HEK293T (cell line): Measurements from ENCODE around the gene ZNRF1.

Source experiments
- CTCF ChIA-PET: fragments of 350-600 bp; formaldehyde crosslinking; extraction: SDS; loops from one replicate; lab custom pipeline; 2021; ENCODE audit warnings: antibody characterized with exemption, inconsistent platforms; lab: Yijun Ruan, JAX
- POLR2A ChIA-PET: fragments of 350-600 bp; formaldehyde crosslinking; extraction: SDS; loops from one replicate; lab custom pipeline; 2020; ENCODE audit warnings: antibody characterized with exemption, inconsistent platforms; lab: Yijun Ruan, JAX
- DNase-seq: peaks from one replicate; pipeline ENCODE4 v3.0.0; 2012; ENCODE audit warnings: mixed read lengths; ENCODE audit errors: extremely low spot score
- ARNT ChIP-seq: fragments of 450-650 bp; IDR thresholded peaks from 2 replicates; pipeline ENCODE4 v1.6.1; 2017; ENCODE audit warnings: mild to moderate bottlenecking
- BHLHE40 ChIP-seq: fragments of 450-650 bp; IDR thresholded peaks from 2 replicates; pipeline ENCODE4 v1.6.1; 2016; ENCODE audit warnings: mild to moderate bottlenecking, moderate library complexity, borderline replicate concordance
- CTBP1 ChIP-seq: fragments of 450-650 bp; IDR thresholded peaks from 2 replicates; pipeline ENCODE4 v1.6.1; 2016; ENCODE audit warnings: borderline replicate concordance
- ELF4 ChIP-seq: fragments of 450-650 bp; IDR thresholded peaks from 2 replicates; pipeline ENCODE4 v1.6.1; 2017; ENCODE audit warnings: antibody characterized with exemption
- FOXA1 ChIP-seq: fragments of 450-650 bp; IDR thresholded peaks from 2 replicates; pipeline ENCODE4 v1.6.1; 2016; ENCODE audit warnings: mild to moderate bottlenecking
- FOXK2 ChIP-seq: fragments of 450-650 bp; IDR thresholded peaks from 2 replicates; pipeline ENCODE4 v1.6.1; 2016; ENCODE audit warnings: mild to moderate bottlenecking
- FOXM1 ChIP-seq: fragments of 450-650 bp; IDR thresholded peaks from 2 replicates; pipeline ENCODE4 v1.6.1; 2017; ENCODE audit warnings: mild to moderate bottlenecking, borderline replicate concordance
- HDGF ChIP-seq: fragments of 450-650 bp; IDR thresholded peaks from 2 replicates; pipeline ENCODE4 v1.6.1; 2017; ENCODE audit warnings: antibody characterized with exemption, borderline replicate concordance
- L3MBTL2 ChIP-seq: fragments of 450-650 bp; conservative IDR thresholded peaks from 2 replicates; pipeline ENCODE4 v1.6.1; 2016; ENCODE audit warnings: mild to moderate bottlenecking
- LEF1 ChIP-seq: fragments of 450-650 bp; IDR thresholded peaks from 2 replicates; pipeline ENCODE4 v1.6.1; 2017; ENCODE audit warnings: mild to moderate bottlenecking, borderline replicate concordance
- NFRKB ChIP-seq: fragments of 450-650 bp; IDR thresholded peaks from 2 replicates; pipeline ENCODE4 v1.6.1; 2016; ENCODE audit warnings: mild to moderate bottlenecking, moderate library complexity
- PKNOX1 ChIP-seq: fragments of 450-650 bp; IDR thresholded peaks from 2 replicates; pipeline ENCODE4 v1.6.1; 2016
- SP1 ChIP-seq: fragments of 450-650 bp; IDR thresholded peaks from 2 replicates; pipeline ENCODE4 v1.6.1; 2017
- SUZ12 ChIP-seq: fragments of 450-650 bp; IDR thresholded peaks from 2 replicates; pipeline ENCODE4 v1.6.1; 2016; ENCODE audit warnings: mild to moderate bottlenecking
- TARDBP ChIP-seq: fragments of 450-650 bp; IDR thresholded peaks from 2 replicates; pipeline ENCODE4 v1.6.1; 2016
- ZNF384 ChIP-seq: fragments of 450-650 bp; IDR thresholded peaks from 2 replicates; pipeline ENCODE4 v1.6.1; 2016

ZNRF1 gene

GRCh38 chr16:75114946-75115825 lies 116.4 kb downstream of the ZNRF1 start:
- ChIA-PET CTCF (no interaction called here), POLR2A (no interaction called here)
- TF ChIP-seq HDGF (no peak), FOXK2 (no peak), ZNF384 (no peak), ELF4 (no peak), PKNOX1 (no peak), TARDBP (no peak), FOXA1 (no peak), ARNT (no peak), L3MBTL2 (no peak), FOXM1 (no peak), BHLHE40 (no peak), SUZ12 (no peak), SP1 (no peak), LEF1 (no peak), CTBP1 (no peak), NFRKB (no peak)
- DNase-seq: no peak

GRCh38 chr16:75116081-75116910 lies 117.5 kb downstream of the ZNRF1 start, which contains the start of gene LDHD:
Gene LDHD (minus strand): TSS chr16:75116780. CDS start chr16:75116720, 60 bp downstream.
- TF ChIP-seq SP1: no peak
- no peak for TF ChIP-seq FOXM1
- no peak for TF ChIP-seq FOXK2
- no peak for TF ChIP-seq ZNF384
- no peak for TF ChIP-seq FOXA1
- TF ChIP-seq NFRKB: no peak
- no peak for TF ChIP-seq ELF4
- TF ChIP-seq LEF1: no peak
- TF ChIP-seq CTBP1: no peak
- TF ChIP-seq L3MBTL2: no peak
- TF ChIP-seq HDGF: no peak
- peak; percentile 60 for DNase-seq
- ChIA-PET POLR2A (no interaction called here), CTCF (no interaction called here)

GRCh38 chr16:75116911-75117245 lies 118.1 kb downstream of the ZNRF1 start:
- CTCF ChIA-PET: no interaction called here

GRCh38 chr16:75118943-75119539 lies 120.2 kb downstream of the ZNRF1 start:
- POLR2A ChIA-PET: no interaction called here
- DNase-seq: no peak
- CTCF ChIA-PET: no interaction called here
- TF ChIP-seq HDGF (no peak), SP1 (no peak), SUZ12 (no peak)

More at GRCh38 chr16:75116911-75117245, 118.1 kb downstream of the ZNRF1 start:
- TF ChIP-seq ARNT: no peak
- TF ChIP-seq LEF1: no peak
- no peak for TF ChIP-seq FOXK2
- no peak for TF ChIP-seq ELF4
- TF ChIP-seq NFRKB: no peak
- POLR2A ChIA-PET: no interaction called here
- DNase-seq: no peak

- TF ChIP-seq FOXA1: no peak
- TF ChIP-seq CTBP1: no peak
- no peak for TF ChIP-seq L3MBTL2
- no peak for TF ChIP-seq FOXK2
- no peak for TF ChIP-seq HDGF
- no peak for TF ChIP-seq FOXM1
- no peak for TF ChIP-seq ARNT
- TF ChIP-seq NFRKB: no peak
- no peak for TF ChIP-seq ELF4
- TF ChIP-seq SUZ12: no peak
- no peak for TF ChIP-seq BHLHE40
- no peak for DNase-seq
- CTCF ChIA-PET: interaction anchor here (0.7 kb wide), 1 partner anchor 10 kb away, joined by 5 read pairs; no protein-coding TSS in a partner anchor
- POLR2A ChIA-PET: no interaction called here
Measured at GRCh38 chr16:75120253-75120652, 121.4 kb downstream of the ZNRF1 start.

GRCh38 chr16:75121949-75122568 lies 123.2 kb downstream of the ZNRF1 start:
- DNase-seq: no peak
- POLR2A ChIA-PET: no interaction called here
- CTCF ChIA-PET: interaction anchor here (1.3 kb wide), 1 partner anchor 123 kb away, joined by 3 read pairs; the partner anchor contains the start of gene ZNRF1
- TF ChIP-seq TARDBP (no peak), ELF4 (no peak), L3MBTL2 (no peak), FOXK2 (no peak), PKNOX1 (no peak), SUZ12 (no peak), CTBP1 (no peak)
